ENCODE results near the gene IFITM5.
"Not testable (repeated sequence)": the region's sequence is repeated elsewhere in the genome, so short reads cannot be mapped to it uniquely, and the experiment has no call there.

Gene IFITM5

DNA sequence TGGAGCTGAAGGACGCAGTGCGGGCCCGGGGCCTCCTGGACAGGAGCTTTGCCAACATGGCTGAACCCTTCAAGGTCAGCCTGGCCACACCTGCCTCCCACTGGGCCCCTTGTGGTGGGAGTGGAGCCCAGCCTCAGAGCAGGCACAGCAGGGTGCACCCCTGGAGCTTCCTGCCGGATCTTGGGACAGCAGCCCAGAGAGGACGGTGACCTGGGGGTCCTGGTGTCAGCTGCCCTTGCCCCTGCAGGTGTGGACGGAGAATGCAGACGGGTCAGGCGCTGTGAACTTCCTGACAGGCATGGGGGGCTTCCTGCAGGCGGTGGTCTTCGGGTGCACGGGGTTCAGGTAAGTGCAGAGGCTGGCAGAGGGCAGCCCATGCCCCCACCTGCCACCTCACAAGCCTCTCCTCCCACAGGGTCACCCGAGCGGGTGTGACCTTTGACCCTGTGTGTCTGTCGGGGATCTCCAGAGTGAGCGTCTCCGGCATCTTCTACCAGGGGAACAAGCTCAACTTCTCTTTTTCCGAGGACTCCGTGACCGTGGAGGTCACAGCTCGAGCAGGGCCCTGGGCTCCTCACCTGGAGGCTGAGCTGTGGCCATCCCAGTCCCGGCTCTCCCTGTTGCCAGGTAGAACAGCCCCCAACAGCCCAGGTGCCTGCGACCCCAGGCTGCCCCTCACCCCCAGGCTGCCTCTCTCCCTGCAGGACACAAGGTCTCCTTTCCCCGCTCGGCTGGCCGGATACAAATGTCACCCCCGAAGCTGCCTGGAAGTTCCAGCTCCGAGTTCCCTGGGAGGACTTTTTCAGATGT, 5.3 kb downstream of the IFITM5 start:
- DNase-seq, result no peak

DNA sequence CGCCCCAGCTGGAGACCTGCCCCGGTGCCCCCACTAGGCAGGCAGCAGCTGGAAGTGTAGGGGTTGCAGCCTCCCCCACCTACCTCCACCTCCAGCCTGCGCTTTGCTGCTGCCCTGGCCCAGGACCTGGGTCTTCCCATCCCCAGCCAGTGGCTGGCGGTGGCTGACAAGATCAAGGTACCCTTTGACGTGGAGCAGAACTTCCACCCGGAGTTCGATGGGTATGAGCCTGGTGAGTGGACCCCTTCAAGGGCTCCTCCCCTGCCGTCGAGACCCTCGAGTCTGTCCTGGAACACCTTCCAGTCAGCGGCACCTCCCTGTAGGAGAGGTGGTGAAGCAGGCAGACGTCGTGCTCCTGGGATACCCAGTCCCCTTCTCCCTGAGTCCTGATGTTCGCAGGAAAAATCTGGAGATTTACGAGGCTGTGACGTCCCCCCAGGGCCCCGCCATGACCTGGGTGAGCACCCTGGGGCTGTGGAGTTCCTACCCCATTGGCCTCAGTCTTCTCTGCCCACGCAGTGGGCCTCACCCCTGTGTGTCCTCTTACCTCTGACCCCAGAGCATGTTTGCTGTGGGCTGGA, 6.0 kb downstream of the IFITM5 start:
- no peak for DNase-seq

DNA sequence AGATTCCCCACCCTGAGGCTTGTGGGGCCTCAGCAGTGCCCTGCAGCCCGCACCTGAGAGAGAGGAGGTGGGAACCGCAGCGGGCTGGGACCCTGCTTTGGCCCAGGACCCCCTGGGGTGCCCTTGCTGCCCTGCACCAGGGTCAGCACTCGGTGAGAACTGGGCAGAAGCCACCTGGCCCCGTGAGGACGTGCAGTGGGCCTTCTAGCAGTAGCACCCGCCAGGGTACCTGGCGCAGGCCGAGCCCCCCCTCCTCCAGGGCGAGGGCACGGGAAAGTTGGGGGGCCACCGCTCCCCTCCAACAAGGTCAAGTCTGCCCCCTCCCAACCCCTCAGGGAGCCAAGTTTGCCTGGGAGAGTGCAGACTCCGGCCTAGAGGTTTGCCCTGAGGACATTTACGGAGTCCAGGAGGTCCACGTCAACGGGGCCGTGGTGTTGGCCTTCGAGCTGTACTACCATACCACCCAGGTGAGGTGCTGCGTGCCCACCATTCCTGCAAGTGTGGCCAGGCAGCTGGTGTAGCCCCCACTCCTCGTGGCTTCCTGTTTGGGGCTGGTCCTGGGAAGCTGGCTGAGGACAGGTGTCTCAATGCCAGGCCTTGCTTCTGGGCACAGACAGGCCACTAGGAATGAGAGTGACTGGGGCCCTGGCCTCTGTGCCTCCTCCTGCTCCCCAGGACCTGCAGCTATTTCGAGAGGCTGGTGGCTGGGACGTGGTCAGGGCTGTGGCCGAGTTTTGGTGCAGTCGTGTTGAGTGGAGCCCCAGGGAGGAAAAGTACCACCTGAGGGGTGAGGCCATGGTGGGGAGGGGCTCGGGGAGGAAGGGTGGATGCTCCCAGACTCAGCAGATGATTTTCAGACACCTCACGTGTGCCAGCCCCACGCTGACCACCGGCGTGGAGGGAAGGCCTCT, 6.9 kb downstream of the IFITM5 start:
- no peak for DNase-seq

DNA sequence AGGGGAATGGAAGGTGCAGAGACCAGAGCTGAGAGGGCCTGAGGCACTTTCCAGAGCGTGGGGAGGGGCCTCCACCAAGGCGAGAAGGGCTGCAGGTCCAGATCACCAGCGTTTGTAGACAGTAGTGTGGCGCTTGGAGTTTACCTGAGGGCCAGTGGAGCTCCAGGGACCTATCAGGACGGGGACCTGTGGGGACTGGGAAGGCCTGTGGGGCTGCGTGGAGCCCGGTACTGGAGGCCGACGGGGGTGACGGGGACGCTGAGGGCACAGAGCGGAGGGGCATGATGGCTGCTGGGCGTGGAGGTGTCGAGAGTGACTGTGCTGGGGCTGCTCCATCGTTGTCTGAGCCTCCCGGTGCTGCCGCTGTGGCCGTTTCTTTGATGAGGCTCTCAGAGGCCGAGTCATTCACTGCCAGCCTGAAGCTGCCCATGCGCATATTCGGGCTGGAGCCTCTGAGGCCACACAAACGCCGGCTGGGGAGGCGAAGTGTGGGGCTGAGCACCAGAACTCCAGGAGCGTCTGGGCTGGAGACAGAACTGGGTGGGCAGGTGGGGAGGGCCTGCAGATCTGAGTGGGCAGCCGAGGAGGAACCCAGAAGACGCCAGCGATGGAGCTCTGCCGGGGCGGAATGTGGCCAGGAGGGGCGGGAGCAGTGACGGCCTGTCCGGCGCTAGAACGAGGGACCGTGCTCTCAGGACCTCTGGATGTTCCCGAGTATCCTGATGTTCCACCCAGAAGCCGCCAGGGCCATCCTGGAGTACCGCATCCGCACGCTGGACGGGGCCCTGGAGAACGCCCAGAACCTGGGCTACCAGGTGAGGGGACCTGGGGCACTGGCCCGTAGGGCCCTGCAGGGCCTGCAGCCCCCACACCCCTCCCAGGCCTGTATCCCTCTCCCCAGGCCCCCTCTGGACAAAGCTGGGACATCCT, 7.8 kb downstream of the IFITM5 start:
- no peak for DNase-seq

DNA sequence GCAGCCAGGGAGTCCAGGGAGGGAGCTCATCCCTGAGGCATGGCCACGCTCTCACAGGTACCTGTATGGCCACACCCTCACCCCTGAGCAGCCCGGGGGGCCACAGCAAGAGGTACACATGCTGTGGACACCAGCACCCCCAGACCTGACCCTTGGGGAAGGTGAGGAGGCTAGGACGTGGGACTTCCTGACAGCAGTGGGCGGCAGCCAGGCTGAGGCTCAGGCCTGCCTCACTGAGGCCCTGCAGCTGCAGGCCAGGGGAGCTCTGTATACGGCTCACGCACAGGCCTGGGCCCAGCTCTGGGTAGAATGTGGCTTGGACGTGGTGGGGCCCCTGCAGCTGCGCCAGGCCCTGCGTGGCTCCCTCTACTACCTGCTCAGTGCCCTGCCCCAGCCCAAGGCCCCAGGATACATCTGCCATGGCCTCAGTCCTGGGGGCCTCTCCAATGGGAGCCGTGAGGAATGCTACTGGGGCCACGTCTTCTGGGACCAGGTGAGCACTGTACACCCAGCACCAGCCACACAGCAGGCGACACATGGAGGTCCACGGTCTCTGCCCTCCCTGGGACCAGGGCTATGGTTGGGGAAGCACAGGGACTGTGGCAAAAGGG, 8.6 kb downstream of the IFITM5 start:
- no peak for DNase-seq

DNA sequence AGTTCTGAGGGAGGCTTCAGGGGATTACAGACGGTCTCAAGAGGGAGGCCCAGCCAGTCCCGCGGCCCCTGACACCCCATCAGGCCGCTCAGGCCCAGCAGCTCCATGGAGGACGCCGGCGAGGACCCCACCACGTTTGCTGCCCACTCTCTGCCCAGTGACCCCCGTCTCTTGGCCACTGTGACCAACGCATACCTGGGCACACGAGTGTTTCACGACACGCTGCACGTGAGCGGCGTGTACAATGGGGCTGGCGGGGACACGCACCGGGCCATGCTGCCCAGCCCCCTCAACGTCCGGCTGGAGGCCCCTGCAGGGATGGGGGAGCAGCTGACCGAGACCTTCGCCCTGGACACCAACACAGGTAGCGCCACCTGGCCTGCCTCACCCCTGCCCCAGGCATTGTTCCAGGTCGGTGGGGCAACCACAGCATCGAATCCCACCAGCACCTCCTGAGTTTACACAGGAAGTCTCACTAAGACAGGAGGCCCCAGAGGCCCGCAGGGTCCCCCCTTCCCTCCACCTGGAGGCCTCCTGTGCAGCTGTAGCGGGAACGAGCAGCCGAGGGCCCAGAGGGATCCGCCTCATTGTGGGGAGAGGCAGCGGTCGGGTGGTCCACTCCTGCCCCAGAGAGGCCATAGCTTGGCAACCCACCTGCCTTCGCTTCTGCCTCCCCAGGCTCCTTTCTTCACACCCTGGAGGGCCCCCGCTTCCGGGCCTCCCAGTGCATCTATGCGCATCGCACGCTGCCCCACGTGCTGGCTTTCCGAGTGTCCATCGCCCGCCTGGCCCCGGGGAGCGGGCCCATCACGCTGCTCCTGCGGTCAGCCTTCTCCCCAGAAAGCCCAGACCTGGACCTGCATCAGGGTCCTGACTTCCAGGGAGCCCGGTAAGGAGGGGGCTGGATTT, 9.4 kb downstream of the IFITM5 start:
- DNase-seq, result no peak

DNA sequence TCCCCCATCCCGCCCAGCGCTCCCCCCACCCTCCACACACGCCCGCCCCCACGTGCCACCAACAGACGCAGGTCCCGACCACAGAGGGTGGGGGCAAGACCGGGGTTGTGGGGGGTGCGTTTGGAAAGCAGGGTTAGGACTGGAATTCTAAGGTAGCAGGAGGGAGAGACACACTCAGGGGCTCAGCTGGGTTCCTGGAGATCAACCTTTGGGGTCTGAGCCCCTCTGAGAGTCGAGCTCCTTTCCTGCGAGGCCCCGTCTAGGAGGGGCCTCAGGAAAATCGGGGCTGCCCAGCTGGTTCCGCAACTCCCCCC, 10.0 kb downstream of the IFITM5 start:
- DNase-seq, result no peak

DNA sequence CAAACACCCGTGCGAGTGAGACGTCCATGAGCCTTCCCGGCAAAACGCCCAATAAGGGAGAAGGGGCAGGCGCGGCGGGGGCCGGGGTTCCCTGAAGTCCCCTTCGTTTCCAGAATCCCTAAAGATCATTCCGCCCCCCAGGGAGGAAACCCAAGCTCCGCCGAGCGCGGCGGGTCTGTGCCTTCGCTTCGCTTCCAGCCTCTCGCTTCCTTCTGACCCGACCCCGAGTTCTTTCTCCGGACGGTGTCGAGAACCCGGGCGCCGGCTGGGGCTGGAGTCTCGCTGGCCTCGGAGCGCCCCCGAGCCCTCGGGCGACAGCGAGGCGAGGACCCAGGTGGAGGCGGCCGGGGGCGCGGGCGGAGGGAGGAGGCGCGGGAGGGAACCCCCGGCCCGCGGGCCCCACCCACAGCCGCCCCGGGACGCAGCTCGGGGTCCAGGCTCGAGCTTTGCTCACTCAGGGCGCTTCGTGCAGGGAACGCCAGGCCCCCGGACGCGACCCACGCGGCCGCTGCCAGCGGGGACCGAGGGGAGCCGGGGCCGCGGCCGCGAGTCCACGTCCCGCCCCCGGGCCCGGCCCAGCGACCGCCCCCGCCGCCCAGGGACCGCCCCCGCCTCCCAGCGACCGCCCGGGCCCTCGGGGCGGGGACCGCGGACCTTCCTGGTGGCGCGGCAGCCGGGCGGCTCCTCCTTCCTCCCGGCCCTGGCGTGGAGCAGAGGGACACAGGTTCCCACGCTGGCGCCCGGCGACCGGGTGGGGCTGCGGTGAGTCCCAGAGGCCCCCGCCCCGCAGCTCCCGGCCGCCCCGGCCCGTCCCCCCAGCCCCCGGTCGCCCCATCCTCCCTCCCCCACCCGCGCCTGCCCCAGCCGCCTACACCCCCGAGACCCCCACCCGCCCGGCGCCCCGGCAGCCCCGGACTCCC, 10.6 kb downstream of the IFITM5 start, which contains the start of gene PGGHG:
PGGHG (plus strand) TSS at position 649 of the 920 bp plus-strand sequence. CDS start 691 bp downstream, outside the sequence.
- no peak for DNase-seq

DNA sequence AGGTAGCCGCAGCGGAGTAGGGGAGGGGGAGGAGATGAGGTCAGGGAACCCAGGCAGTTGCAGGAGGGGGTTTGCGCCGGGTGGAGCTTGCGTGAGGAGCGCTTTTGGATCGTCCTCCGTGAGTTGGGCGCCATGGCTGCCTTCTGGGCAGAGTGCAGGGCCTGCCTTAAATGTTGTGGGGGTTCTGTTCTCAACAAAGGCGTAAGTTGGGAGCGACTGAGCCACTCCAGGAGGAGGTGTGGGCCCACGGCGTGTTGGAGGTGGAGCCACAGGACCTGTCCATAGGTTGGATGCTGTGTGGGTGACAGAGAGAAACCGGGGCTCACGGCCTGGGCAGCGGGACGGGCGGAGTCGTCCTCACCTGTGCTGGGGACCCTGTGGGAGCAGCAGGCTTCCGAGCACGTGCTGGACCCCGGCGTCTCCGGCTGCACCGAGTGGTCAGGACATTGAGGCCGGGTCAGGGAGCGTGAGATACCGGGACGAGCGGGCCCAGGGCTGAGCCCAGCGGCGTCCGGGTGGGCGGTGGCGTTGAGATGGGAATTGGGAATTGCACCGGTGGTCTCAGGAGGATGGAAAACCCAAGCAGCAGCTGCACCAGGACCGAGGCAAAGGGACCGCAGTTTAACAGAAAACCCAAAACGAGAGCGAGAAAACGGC, 11.4 kb downstream of the IFITM5 start:
- DNase-seq, result no peak

DNA sequence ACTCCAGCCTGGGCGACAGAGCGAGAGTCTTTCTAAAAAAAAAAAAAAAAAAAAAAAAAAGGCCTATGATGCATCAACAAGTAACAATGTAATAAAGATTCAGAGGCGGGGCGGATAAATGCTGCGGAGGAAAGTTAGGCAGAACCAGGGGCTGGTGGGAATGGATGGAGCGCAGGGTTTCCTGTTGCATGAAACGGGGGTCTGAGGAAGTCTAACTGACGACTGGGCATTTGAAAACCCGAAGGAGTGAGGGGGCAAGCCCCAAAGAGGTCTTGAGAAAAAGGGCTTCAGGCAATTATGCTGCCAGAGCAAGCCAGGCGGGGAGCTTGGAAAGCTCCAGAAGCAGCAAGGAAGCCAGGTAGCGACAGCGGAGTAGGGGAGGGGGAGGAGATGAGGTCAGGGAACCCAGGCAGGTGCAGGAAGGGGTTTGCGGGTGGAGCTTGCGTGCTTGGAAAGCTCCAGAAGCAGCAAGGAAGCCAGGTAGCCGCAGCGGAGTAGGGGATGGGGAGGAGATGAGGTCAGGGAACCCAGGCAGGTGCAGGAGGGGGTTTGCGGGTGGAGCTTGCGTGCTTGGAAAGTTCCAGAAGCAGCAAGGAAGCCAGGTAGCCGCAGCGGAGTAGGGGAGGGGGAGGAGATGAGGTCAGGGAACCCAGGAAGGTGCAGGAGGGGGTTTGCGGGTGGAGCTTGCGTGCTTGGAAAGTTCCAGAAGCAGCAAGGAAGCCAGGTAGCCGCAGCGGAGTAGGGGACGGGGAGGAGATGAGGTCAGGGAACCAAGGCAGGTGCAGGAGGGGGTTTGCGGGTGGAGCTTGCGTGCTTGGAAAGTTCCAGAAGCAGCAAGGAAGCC, 12.1 kb downstream of the IFITM5 start:
- DNase-seq, result not testable (repeated sequence)

DNA sequence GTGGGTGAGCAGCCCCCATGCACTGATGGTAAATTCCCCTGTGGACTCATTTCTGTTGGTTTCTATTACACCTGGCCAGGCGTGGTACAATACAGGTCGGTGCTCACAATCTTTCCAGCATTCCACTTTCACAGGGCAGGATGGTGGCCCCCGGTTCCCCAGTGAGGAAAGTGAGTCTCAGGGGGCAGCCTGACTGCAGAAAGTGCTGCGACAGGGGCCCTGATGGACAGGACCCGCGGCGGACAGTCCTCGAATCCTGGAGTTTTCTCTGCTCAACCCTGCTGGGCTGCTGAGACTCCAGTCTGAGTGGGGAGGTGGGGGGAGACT, 13.5 kb downstream of the IFITM5 start:
- no peak for DNase-seq

DNA sequence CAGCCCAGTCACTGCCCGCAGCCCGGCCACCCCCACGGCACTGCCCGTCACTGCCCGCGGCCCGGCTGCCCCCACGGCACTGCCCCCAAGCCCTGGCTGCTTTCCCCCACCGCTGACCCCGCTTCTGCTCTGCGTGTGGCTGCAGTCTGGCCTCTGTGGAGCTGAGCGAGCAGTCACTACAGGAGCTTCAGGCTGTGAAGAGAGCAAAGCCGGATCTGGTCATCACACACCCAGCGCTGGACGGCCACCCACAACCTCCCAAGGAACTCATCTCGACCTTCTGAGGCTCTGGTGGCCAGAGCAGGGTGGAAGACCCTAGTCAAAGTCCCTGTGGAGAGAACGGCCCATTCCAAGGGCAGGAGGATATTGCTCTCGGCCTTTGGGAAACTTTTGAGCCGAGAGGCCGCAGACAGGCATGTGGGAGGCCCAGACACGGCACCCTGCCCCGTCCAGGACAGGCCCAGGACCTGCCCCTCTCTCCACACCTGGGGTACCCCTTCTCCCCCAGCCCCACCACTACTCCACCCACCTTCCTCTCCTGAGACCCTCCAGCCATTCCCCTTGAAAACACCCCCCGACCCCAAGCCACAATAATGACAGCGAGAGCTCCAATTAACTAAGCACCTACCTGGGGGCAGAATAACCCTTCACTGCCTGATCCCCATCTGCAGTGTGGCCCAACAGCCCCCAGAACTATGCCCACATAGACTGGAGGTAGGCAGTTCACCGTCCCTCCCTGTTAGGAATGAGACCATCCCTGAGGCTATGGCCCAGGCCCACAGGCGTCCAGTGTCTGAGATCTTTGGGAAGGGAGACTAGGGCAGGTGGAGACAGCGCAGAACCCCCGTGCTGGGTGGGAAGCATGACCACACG, 14.1 kb downstream of the IFITM5 start:
- no peak for DNase-seq

DNA sequence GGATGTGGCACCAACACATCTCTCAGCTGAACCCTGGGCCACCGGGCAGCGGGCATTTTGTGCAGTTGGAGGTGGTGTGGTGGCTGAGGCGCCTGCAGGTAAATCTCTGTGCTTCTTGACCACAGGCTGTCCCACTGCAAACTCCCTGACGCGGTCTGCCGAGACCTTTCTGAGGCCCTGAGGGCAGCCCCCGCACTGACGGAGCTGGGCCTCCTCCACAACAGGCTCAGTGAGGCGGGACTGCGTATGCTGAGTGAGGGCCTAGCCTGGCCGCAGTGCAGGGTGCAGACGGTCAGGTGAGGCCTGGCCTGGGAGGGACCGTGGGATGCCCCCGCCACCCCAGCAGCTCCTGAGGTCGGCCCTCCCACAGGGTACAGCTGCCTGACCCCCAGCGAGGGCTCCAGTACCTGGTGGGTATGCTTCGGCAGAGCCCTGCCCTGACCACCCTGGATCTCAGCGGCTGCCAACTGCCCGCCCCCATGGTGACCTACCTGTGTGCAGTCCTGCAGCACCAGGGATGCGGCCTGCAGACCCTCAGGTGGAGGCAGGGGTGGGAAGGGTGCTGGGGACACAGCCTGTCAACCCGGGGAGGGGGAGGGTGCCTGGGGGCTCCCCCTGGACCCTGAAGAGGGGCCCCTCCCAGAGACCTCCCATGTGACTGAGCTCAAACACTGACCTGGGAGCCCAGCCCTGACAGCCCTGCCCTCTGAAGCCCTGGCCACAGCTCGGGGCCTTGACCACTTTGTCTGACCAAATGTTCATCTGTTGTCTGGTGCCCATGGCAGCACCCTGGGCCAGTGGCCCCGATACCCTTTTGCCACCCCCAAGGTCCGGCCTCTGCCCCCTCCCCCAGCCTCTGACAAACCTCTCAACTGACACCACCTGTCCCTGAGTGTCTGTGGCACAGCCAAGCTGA, 15.0 kb downstream of the IFITM5 start:
- no peak for DNase-seq

DNA sequence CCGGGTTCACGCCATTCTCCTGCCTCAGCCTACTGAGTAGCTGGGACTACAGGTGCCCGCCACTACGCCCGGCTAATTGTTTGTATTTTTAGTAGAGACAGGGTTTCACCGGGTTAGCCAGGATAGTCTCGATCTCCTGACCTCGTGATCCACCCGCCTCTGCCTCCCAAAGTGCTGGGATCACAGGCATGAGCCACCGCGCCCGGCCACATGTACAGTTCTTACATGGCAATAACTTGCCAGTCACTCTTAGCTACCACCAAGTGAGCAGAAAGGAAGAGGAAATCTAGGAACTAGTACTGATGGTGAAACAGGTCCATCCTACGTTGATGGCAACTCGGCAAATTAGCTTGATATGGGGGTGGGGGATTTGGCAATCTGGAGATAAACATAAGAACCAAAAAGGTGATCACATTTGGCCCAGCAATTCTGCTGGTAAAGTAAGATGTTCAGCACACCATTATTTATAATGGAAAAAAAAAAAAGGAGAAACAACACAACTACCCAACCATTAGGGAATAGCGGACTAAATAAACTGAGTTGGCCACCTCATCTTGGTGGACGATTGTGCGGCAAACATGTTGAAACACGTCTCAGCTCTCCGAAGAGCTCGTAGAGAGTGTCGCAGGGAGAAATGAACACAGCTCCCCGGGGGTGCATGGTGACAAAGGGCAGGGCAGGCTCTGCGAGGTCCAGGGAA, 15.8 kb downstream of the IFITM5 start:
- no peak for DNase-seq

DNA sequence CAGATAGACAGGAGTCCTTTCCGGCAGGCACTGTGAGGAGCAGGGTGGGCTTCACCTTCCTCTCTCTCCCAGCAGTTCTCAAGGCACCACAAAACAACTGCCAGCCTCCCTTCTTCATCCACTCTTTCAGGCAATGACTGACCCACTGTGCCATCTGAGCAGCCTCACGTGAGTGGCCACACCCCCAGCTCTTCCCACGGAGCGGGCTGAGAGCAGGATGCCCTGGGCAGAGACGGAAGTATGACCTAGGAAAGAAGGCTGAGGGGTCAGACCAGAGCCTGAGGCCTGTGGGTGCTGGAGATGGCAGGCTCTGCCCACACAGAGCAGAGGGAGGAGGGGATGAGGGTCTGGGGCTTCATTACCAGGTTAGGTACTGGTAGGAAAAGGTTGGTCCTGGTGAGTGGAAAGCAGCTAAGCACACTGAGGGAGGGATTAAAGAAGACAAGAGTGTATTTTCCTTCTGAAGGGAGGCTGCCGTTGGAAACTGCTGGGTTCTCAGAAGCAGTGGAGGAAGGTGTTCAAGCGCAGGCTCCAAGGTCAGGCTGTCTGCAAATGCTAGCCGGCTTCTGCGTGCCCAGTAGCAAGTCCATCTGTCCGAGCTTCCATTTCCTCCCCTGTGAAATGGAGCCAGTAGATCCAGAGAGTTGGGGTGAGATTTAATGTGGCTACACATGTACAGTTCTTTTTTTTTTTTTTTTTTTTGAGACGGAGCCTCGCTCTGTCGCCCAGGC, 16.5 kb downstream of the IFITM5 start:
- no peak for DNase-seq
